ENCODE data around the gene ELANE.
A peak's percentile ranks its signal among the peaks of the same experiment; 100 is the strongest.

ELANE gene

GRCh38 chr19:872266-872951 is 20.3 kb downstream of the ELANE start:
- ChIA-PET POLR2A (no interaction called here), CTCF (no interaction called here)
- TF ChIP-seq ZNF384 (IDR thresholded peaks at IDR 0.05) (no peak), HDGF (IDR thresholded peaks at IDR 0.05; ENCODE audit: borderline replicate concordance) (no peak), LEF1 (IDR thresholded peaks at IDR 0.05; ENCODE audit: borderline replicate concordance) (no peak), SP1 (IDR thresholded peaks at IDR 0.05) (no peak), L3MBTL2 (conservative IDR thresholded peaks at IDR 0.05) (no peak), PKNOX1 (IDR thresholded peaks at IDR 0.05) (no peak), ARNT (IDR thresholded peaks at IDR 0.05) (no peak), TARDBP (IDR thresholded peaks at IDR 0.05) (no peak), FOXK2 (IDR thresholded peaks at IDR 0.05) (no peak), SUZ12 (IDR thresholded peaks at IDR 0.05) (no peak), FOXM1 (IDR thresholded peaks at IDR 0.05; ENCODE audit: borderline replicate concordance) (no peak), ELF4 (IDR thresholded peaks at IDR 0.05) (no peak), CTBP1 (IDR thresholded peaks at IDR 0.05; ENCODE audit: borderline replicate concordance) (no peak), NFRKB (IDR thresholded peaks at IDR 0.05) (no peak)
- peak; percentile 76 for DNase-seq (ENCODE audit: extremely low spot score)

GRCh38 chr19:873084-873483 is 21.0 kb downstream of the ELANE start:
- DNase-seq (ENCODE audit: extremely low spot score), result peak; percentile 46
- ChIA-PET POLR2A (no interaction called here), CTCF (no interaction called here)
- TF ChIP-seq ARNT (IDR thresholded peaks at IDR 0.05) (no peak), ZNF384 (IDR thresholded peaks at IDR 0.05) (no peak), ELF4 (IDR thresholded peaks at IDR 0.05) (no peak), PKNOX1 (IDR thresholded peaks at IDR 0.05) (no peak), TARDBP (IDR thresholded peaks at IDR 0.05) (no peak), LEF1 (IDR thresholded peaks at IDR 0.05; ENCODE audit: borderline replicate concordance) (no peak), FOXK2 (IDR thresholded peaks at IDR 0.05) (no peak), FOXM1 (IDR thresholded peaks at IDR 0.05; ENCODE audit: borderline replicate concordance) (no peak), SUZ12 (IDR thresholded peaks at IDR 0.05) (no peak)

GRCh38 chr19:873561-874041 is 21.5 kb downstream of the ELANE start:
- POLR2A ChIA-PET, result no interaction called here
- CTCF ChIA-PET, result no interaction called here
- DNase-seq (ENCODE audit: extremely low spot score), result no peak
- TF ChIP-seq SUZ12 (IDR thresholded peaks at IDR 0.05), result no peak
- TF ChIP-seq SP1 (IDR thresholded peaks at IDR 0.05), result no peak
- no peak for TF ChIP-seq ARNT (IDR thresholded peaks at IDR 0.05)
- TF ChIP-seq CTBP1 (IDR thresholded peaks at IDR 0.05; ENCODE audit: borderline replicate concordance), result no peak
- no peak for TF ChIP-seq BHLHE40 (IDR thresholded peaks at IDR 0.05; ENCODE audit: borderline replicate concordance)

- POLR2A ChIA-PET, result no interaction called here
Observed at GRCh38 chr19:875265-875879, 23.3 kb downstream of the ELANE start.

GRCh38 chr19:876089-876488 is 24.0 kb downstream of the ELANE start:
- ChIA-PET POLR2A (no interaction called here), CTCF (no interaction called here)
- DNase-seq (ENCODE audit: extremely low spot score), result no peak
- TF ChIP-seq ELF4 (IDR thresholded peaks at IDR 0.05), result no peak
- no peak for TF ChIP-seq NFRKB (IDR thresholded peaks at IDR 0.05)
- no peak for TF ChIP-seq TARDBP (IDR thresholded peaks at IDR 0.05)
- no peak for TF ChIP-seq FOXK2 (IDR thresholded peaks at IDR 0.05)
- no peak for TF ChIP-seq PKNOX1 (IDR thresholded peaks at IDR 0.05)
- TF ChIP-seq SUZ12 (IDR thresholded peaks at IDR 0.05), result no peak
- TF ChIP-seq L3MBTL2 (conservative IDR thresholded peaks at IDR 0.05), result no peak
- no peak for TF ChIP-seq FOXM1 (IDR thresholded peaks at IDR 0.05; ENCODE audit: borderline replicate concordance)
- no peak for TF ChIP-seq FOXA1 (IDR thresholded peaks at IDR 0.05)
- no peak for TF ChIP-seq BHLHE40 (IDR thresholded peaks at IDR 0.05; ENCODE audit: borderline replicate concordance)
- TF ChIP-seq LEF1 (IDR thresholded peaks at IDR 0.05; ENCODE audit: borderline replicate concordance), result no peak
- no peak for TF ChIP-seq ARNT (IDR thresholded peaks at IDR 0.05)
- no peak for TF ChIP-seq CTBP1 (IDR thresholded peaks at IDR 0.05; ENCODE audit: borderline replicate concordance)
- TF ChIP-seq SP1 (IDR thresholded peaks at IDR 0.05), result no peak
- TF ChIP-seq HDGF (IDR thresholded peaks at IDR 0.05; ENCODE audit: borderline replicate concordance), result no peak

More at GRCh38 chr19:875265-875879, 23.3 kb downstream of the ELANE start:
- no peak for DNase-seq (ENCODE audit: extremely low spot score)
- CTCF ChIA-PET, result no interaction called here
- TF ChIP-seq ARNT (IDR thresholded peaks at IDR 0.05) (no peak), L3MBTL2 (conservative IDR thresholded peaks at IDR 0.05) (no peak), BHLHE40 (IDR thresholded peaks at IDR 0.05; ENCODE audit: borderline replicate concordance) (no peak), NFRKB (IDR thresholded peaks at IDR 0.05) (no peak), PKNOX1 (IDR thresholded peaks at IDR 0.05) (no peak), FOXM1 (IDR thresholded peaks at IDR 0.05; ENCODE audit: borderline replicate concordance) (no peak), ZNF384 (IDR thresholded peaks at IDR 0.05) (no peak), FOXK2 (IDR thresholded peaks at IDR 0.05) (no peak), SP1 (IDR thresholded peaks at IDR 0.05) (no peak), FOXA1 (IDR thresholded peaks at IDR 0.05) (no peak), LEF1 (IDR thresholded peaks at IDR 0.05; ENCODE audit: borderline replicate concordance) (no peak), CTBP1 (IDR thresholded peaks at IDR 0.05; ENCODE audit: borderline replicate concordance) (no peak), SUZ12 (IDR thresholded peaks at IDR 0.05) (no peak), HDGF (IDR thresholded peaks at IDR 0.05; ENCODE audit: borderline replicate concordance) (no peak), TARDBP (IDR thresholded peaks at IDR 0.05) (no peak), ELF4 (IDR thresholded peaks at IDR 0.05) (no peak)
